C4-2B (cell line): ENCODE data around the gene MBLAC1.

Source experiments
- H3K27ac ChIP-seq: fragments of 450-650 bp; 2 replicates; pipeline ENCODE4 v1.5.1; 2017
- ZFX ChIP-seq: fragments of 450-650 bp; IDR thresholded peaks from 2 replicates; pipeline ENCODE4 v1.6.1; 2017
- TF ChIP-seq, protein P1 (sequence below): fragments of 450-650 bp; conservative IDR thresholded peaks from 2 replicates; pipeline ENCODE4 v1.5.1; 2017; ENCODE audit warnings: mild to moderate bottlenecking

The MBLAC1 gene

GRCh38 chr7:100085515-100085914 lies 41.3 kb upstream of the MBLAC1 start:
- no peak for TF ChIP-seq ZFX
- TF ChIP-seq, protein P1, sequence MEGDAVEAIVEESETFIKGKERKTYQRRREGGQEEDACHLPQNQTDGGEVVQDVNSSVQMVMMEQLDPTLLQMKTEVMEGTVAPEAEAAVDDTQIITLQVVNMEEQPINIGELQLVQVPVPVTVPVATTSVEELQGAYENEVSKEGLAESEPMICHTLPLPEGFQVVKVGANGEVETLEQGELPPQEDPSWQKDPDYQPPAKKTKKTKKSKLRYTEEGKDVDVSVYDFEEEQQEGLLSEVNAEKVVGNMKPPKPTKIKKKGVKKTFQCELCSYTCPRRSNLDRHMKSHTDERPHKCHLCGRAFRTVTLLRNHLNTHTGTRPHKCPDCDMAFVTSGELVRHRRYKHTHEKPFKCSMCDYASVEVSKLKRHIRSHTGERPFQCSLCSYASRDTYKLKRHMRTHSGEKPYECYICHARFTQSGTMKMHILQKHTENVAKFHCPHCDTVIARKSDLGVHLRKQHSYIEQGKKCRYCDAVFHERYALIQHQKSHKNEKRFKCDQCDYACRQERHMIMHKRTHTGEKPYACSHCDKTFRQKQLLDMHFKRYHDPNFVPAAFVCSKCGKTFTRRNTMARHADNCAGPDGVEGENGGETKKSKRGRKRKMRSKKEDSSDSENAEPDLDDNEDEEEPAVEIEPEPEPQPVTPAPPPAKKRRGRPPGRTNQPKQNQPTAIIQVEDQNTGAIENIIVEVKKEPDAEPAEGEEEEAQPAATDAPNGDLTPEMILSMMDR = no peak
- no peak overlapping the region for H3K27ac ChIP-seq

DNA sequence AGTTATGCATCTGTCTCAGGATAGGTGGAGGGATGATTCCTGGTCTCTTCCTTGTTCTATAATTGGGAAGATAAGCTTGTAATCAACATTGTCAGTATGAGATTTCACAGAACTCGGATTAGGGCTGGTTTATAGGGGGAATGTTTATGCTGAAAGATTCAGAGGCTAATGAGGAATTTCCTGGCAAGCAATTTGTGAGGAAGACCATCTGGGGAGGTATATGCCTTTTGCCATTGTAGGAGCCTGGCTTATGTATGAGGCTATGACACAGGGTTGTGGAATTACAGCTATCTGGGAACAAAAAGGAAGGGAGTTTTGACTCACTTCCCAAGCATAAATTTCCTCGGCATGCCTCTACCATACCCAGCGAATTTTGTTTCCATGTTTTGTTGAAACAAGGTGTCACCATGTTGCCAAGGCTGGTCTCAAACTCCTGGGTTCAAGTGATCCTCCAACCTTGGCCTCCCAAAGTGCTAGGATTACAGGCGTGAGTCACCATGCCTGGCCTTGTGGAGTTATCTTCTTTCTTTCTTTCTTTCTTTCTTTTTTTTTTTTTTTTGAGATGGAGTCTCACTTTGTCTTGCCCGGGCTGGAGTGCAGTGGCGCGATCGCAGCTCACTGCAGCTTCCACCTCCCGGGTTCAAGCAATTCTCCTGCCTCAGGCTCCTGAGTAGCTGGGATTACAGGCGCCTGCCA lies 39.6 kb upstream of the MBLAC1 start:
- no peak overlapping the region for H3K27ac ChIP-seq
- TF ChIP-seq, protein P1 = no peak
- TF ChIP-seq ZFX = no peak

GRCh38 chr7:100088095-100088620 lies 38.6 kb upstream of the MBLAC1 start:
- TF ChIP-seq, protein P1 = no peak
- TF ChIP-seq ZFX = no peak
- H3K27ac ChIP-seq = peak overlapping the region; percentile 84

- peak; percentile 90; the same call in 1 of the 2 replicates for TF ChIP-seq ZFX
- TF ChIP-seq, protein P1 = no peak
- H3K27ac ChIP-seq = peak within 1 kb of the TSS; percentile 84
Measured at GRCh38 chr7:100088621-100089457, 37.9 kb upstream of the MBLAC1 start, which contains the start of gene COPS6. COPS6 (plus strand) TSS chr7:100088969; CDS start chr7:100088991, 22 bp downstream.

DNA sequence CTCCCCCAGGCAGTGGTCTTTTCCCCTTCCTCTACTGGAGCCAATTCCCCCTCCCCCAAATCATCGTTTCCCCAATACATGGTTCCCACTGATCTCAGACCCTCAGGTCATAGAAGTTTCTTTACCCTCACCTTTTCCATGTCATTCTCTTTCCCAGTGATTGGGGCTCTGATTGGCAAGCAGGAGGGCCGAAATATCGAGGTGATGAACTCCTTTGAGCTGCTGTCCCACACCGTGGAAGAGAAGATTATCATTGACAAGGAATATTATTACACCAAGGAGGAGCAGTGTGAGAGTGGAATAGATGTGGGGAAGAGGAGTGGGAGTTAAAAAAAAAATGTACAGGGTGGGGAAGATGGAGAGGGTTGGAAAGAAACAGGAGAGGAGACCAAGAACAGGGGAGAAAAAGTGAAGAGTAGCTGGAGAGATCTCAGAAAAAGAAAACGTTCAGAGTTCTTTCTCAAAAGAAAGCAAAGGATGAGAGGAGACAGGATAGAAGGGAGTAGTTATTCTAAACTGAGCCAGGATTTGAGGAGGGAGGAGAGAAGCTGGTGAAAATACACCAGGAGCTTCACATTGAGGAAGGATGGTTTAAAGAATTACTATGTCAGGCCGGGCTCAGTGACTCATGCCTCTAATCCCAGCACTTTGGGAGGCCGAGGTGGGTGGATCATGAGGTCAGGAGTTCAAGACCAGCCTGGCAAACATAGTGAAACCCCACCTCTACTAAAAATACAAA lies 37.1 kb upstream of the MBLAC1 start:
- H3K27ac ChIP-seq = peak overlapping the region; percentile 84
- TF ChIP-seq ZFX = no peak
- TF ChIP-seq, protein P1 = no peak

DNA sequence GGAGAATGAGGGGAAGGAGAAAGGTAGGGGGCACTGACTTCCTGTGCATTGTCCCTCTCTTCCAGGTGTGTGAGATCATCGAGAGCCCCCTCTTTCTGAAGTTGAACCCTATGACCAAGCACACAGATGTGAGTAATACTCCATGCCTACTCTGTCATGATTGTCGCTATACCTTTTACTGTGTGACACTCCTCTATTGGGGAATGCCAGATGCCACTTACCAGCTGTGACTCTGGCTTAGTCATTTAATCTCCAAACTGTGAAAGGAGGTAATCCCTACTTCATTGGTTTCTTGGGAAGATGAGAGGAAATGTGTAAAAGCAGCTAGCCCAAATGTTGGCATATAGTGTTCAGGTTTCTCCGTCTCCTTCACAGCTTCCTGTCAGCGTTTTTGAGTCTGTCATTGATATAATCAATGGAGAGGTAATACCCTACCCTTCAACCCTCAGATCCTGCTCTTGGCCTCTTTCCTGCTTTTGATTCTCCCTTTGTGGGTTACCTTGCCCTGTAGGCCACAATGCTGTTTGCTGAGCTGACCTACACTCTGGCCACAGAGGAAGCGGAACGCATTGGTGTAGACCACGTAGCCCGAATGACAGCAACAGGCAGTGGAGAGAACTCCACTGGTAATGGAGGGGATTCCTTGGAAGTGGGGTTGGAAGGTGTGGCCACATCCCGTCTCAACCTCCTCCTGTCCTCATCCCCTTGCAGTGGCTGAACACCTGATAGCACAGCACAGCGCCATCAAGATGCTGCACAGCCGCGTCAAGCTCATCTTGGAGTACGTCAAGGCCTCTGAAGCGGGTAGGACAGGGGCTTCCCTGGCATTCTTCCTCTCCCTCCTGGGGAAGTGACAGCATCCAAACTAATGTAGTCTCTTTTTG lies 36.0 kb upstream of the MBLAC1 start:
- no peak for TF ChIP-seq ZFX
- H3K27ac ChIP-seq = no peak overlapping the region
